ENCODE data around the gene FTHL17. TPM values are rescaled to one million over a fixed set of nuclear protein-coding genes. Genes with fewer than 3 reads are reported as not detected.

The FTHL17 gene
- total RNA-seq (2014; rRNA removed; shearing (Covaris generic)): not detected in 2 replicates
- not detected in 2 replicates for polyA plus RNA-seq (2015; cell fraction: cytosol; rRNA removed)
- polyA plus RNA-seq (2015; cell fraction: nucleus; rRNA removed): not detected in 2 replicates

DNA sequence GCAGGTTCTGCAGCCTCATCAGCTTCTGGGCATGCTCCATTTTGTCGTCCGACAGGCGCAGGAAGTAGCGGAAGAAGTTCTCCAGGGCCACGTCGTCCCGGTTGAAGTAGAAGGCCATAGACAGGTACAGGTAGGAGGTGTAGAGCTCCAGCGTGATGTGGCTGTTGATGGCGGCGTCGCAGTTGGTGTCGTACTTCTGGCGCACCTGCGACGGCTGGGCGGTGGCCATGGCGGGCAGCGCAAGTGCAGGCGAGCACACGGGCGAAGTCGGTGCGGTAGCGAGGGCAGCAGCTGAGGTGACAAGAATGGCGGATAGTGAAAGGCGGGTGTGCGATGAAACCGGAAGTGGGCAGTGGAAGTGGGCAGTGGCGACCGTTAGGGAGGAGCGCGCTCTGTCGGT is at the start of gene FTHL17:
Gene FTHL17 (minus strand): TSS at position 317 of the 400 bp plus-strand sequence. CDS start 88 bp downstream, at position 229.
- DNase-seq (ENCODE audit: low read depth): no peak

DNA sequence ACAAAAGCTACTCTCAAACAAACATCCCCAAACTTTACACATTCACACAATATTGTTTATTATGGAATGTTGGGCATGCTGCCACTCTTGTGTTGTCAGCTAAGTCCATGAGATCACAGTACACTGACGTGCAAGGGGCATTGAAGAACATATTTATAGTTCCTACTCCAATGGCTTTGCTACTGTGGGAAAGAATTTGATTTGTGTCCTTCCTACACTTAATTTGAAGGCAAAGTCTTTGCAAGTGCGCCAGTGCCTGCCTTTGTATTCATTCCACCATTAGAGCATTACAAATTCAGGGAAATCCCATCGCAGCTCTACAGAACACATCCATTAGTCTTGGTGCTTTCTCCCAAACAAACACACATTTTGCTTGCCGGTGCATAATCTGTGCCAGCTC is 45.4 kb upstream of the FTHL17 start:
- DNase-seq (ENCODE audit: low read depth): no peak

DNA sequence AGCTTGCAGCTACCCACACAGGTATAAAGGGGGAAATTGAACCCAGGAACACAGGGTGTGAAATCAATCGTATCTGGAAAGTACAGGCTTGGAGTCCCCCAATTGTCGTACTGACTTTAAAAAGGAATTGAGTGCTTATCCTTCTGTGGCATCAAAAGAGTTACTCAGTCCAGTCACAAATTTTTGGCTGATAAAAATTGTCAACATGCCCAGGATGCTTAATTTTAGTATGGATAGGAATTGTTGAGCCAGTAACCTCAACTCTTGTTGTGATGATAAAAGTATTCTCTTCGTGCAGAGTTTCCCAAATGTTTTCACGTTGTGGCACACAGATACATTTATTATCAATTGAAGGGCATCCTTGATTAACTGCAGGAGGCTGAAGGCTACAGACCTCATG is 43.6 kb upstream of the FTHL17 start:
- DNase-seq (ENCODE audit: low read depth): no peak

DNA sequence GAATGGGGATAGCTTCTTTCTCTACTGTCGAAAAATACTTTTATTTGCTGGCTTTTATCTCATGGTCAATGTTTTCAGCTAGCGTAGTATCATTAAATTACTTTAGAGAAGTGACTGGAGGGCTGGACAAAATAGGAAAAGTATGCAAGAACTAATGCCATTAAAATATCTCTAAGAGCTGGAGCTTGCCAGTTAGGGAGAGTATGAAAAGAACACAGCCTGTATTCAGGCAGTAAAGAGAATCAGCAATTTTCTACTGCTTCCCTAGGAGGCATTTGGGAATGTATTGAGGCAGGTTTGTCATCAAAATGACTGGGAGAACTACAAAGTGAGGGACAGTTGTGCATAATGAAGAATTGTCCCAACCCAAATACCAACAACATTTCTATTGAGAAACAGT is 43.0 kb upstream of the FTHL17 start:
- DNase-seq (ENCODE audit: low read depth): no peak

DNA sequence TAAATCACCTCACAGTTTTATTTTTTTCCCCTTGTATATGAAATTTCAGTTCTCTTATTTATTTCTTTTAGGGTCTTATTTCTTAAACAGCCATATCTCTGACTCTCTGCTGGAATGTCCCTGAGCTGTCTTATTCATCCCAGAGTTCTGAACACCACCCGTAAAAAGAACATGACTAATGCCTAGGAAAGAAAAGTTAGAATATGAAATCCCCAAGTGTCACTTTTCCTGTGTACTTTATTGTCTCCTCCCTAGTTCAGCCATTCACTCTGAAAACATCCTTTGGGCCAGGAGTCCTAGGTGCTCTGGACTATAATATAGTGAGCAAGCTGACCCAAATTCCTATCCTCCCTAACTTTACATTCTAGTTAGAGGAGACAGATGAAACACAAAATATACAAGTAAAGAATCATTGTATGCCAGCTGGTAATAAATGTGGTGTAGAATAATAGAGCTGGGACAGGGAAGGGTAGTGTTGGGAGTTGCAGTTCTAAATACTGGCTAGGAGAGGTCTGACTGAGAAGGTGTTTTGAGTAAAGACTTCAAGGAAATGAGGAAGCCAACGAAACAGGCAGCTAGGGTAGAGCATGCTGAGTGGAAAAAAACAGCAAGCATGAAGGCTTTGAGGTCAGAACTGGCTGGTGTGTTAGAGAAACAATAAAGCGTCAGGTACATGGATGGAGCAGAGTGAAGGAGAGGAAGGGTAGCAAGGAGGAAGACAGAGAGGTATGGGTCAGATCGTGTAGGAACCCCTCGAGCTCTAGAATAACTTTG is 40.6 kb upstream of the FTHL17 start:
- peak; percentile 8 for DNase-seq (ENCODE audit: low read depth)

DNA sequence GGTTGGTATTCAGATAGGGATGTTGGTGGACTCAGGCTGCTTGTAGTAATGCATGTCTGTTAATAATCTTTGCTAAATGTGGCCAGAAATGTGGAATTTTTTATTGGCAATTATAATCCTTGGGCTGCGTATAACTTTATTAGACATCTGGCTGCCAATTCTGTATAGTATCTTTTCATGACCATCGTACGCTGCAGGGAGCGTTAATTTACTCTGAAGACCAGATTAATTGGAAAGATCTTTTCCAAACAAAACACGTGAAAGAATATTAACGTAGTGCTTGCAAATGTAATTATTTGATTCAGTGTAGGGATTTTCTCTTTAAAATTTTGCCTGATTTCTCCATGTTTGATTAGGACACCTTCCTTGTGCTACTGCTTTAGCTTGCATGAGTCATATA is 38.8 kb upstream of the FTHL17 start:
- DNase-seq (ENCODE audit: low read depth): no peak

DNA sequence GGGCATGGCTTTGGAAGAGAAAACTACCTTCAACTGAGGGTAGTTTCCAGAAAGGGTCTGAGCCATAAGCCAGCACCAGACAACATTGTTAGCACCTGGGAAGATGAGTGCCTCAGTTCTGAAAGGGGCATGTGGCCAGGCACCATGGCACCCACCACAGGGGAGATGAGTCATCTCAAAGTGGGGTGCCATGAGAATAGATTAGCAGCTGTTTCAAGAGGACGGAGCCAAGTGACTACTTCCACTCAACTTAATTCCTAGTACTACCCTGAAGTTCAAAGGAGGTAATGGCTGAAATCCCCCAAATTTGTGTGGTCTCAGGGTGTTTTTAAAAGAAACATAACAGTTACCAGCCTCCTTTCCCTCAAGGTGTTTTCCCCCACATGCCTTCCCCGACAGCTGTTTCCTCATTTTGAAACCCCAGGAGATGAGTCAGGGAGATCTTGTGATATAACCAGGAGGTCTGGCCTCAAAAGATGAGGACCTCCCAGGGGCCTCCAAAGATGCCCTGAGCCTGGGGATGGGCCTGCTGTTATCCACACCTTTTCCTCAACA is 27.8 kb upstream of the FTHL17 start:
- DNase-seq (ENCODE audit: low read depth): peak; percentile 44

DNA sequence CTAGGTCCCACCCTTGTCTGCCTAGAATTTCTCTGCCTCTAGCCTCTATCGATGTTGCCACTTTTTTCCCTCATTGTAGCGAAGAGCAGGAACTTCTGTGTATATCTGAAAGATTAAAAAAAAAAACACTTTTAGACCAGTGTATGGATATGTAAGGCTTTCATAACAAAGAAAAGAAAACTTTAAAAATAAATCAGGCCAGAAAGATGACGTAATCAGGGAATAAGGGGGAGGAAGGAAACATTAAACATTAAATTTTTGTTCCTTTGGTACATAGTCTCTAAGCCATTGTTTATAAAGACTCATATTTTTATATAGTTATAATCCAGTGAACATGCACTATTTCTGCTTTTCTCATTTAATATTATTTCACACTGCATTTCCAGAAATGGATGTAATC is 26.2 kb upstream of the FTHL17 start:
- no peak for DNase-seq (ENCODE audit: low read depth)

DNA sequence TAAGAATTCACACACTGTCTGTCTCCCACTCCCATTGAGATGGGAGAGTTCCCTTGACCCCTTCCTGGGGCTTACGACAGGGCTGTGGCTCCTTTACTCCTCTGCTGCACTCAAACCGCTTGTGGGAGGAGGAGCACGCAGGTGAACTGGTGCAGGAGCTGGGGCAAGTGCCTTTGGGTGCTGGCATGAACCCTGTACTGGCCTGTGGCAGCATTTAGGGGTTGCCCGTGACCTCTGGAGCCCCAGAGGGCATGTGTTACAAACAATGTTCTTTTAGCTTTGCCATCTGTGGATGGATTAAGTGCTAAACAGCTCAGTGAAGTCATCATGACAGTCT is 21.8 kb upstream of the FTHL17 start:
- DNase-seq (ENCODE audit: low read depth): no peak

DNA sequence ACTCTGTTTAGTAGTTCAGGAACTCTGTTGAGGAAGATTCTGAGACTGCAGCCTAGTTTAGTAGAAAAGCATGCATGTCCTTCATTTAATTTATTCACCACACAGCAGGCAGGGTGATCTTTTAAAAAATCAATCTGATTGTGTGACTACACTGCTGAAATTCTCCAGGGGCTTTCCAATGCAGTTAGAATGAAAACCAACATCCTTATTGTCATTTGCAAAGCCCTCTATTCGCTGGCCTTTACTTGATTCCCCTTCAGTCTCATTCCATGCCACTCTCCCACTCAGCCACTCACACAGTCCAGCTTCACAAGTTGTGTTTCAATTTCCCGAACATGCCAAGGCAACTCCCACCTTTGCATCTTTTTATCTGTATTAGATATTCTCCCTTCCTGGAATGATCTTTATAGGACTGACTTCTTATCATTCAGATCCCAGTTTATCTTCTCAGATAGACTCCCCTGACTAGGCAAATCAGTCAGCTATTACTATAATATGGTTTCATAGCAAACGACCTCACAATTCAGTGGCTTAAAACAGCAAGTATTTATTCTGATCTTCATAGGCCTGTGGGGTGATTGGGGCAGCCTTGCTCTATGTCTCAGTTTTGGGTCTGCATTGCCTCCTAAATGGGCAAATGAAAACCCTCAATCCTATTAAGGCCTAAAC is 21.3 kb upstream of the FTHL17 start:
- no peak for DNase-seq (ENCODE audit: low read depth)

DNA sequence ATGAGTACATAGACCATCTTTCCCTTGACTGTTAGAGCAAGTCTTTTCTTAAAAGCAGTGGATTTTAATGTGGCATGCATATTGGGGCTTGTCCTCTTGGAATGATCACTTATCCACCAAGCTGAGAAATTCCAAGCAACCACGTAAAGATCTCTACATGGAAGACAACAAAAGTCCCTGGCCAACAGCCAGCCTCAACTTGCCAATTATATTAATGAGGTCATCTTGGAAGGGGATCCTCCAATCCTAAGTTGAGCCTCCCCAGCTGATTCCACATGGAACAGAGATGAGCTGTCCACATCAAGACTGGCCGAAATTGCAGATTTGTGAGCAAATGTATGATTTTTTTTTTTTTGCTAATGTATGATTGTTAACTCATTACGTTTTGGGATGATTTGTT is 20.6 kb upstream of the FTHL17 start:
- DNase-seq (ENCODE audit: low read depth): no peak

DNA sequence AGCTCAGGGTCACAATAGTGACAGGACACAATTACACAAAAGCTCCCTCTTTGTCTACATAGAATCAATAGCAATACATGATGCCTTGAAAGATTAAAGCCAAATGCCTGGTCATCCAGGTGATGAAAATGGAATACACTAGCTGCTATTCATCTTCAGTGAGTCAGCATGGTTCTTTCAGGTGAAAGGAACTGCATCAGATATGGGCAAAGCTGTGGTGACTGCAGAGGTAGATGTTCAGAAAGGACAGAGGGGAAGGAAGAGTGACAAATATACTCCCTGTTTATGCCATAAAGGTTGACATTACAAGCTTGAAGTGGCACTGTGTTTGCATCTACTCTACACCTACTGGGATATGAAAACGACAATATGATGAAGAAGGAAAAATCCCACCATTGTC is 20.0 kb upstream of the FTHL17 start:
- no peak for DNase-seq (ENCODE audit: low read depth)

DNA sequence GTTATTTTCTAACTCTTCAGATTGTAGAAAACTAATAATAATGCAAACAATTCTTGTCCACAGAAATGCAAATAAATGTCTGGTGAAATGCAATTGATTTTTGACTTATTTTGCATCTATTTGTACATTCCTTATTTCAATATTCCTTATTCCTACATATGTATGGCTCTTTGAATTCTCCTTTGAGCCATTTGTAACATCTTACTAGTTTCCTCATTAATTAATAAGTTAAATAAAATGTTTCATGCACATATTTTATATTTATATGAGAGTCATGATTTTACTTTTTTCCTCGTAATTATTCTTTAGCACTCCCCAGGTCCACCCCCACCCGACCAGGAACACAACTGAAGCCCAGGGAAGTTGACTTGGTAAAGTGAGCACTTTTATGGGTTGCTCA is 2.7 kb upstream of the FTHL17 start:
- no peak for DNase-seq (ENCODE audit: low read depth)

DNA sequence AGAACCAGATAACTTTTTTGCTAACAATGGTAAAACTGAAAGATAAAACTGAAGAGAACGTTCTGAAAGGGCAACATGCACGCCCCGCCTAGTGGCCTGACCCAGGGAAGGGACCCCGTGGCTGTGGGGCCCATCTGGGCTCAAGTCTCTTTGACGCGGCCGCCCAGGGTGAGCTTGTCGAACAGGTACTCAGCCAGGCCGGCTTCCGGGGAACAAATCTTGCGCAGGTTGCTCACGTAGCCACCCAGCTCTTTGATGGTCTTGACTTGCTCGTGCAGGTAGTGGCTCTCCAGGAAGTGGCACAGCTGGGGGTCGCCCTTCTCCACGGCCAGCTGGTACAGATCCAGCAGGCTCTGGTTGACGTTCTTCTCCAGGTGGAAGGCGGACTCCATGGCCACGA is 579 bp downstream of the FTHL17 start:
- DNase-seq (ENCODE audit: low read depth): no peak

DNA sequence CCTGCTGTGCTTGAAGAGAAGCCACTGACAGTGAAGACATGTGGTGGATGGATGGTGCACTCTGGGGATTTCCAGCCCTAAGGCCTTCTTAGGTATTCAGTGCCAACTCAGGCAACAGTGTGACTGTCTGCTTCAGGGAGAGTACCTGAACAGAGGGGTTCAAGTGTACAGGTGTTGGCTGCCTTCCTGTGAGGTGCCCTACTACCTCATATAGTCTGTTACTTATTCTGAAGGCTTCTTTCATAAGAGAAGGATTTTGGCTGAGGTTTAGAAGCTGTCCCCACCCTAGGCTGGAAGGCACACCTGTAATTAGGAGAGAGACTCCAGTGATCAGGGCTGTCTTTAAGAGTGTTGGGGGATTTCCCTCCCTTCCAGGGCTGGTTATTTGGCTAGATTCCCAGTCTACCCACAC is 1.8 kb downstream of the FTHL17 start:
- DNase-seq (ENCODE audit: low read depth): no peak

DNA sequence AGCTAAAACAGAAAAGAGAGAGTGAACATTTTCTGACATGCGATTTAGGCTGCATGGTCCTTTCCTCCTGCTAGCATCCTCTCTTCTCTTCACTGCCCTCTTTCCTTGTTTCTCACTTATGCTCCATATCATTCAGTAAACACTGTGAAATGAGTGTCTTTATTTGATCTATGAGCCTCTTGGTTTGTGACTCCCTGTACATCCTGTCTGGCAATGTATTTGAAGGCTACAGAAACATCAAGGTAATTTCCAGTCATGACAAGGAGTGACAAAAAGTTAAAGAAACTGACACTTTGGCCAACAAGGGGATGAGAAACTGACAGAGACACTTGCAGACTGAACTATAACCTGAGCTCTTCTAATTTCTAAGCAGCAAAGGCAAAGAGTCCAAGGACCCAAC is 8.7 kb downstream of the FTHL17 start:
- DNase-seq (ENCODE audit: low read depth): no peak

DNA sequence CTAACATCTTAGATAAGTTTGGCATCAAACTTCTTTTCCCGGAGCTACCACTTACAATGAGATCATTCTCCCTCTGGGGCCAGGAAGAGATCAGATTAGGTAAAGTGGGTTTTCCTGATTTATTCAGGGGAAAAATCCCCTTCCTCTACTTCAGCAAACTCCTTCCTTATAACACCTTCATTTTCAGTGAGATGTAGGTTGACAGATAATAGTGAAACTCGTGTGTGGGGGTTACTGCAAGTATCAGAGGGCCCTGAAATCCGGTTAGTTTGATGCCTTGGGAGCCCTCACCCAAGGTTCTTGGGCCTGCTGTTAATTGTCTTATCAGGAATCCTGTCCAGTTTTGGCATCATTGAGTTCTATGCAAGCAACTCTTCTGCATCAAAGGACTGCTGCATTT is 10.8 kb downstream of the FTHL17 start:
- DNase-seq (ENCODE audit: low read depth): no peak

DNA sequence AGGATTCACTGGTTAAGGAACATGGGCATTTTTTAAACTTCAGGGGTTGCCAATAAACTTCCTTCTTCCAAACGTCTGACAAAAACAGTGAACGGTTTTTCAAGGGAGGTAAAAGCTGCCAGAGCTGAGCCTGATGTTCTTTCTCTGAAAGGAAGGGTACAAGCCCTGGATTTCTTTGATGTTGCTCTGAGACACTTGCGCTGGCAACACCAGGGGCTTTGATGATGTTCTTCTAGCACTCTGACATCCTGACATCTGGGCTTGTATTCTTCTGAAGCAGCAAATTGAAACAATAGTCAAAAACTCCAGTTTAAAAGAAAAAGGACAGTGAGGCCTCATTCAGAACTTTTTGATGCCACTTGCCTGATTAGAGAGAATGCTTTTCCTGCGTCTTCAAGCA is 11.8 kb downstream of the FTHL17 start:
- no peak for DNase-seq (ENCODE audit: low read depth)

DNA sequence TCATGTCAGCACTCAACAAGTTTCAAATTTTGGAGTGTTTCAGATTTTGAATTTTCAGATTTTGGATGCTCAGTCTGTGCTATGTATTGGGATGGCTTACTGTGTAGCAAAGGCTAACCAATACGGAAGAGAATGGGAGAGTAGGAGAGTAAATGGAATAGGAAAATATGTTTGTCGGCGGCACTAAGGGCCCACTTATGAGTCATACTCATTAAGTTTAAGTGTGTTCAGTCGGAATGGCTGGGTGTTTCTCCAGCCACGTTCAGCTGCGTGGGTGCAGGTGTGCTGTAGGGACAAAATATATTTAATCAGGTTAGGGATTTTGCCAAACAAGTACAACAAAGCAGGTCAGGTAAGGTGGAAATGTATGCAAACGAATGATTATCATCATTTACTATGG is 13.6 kb downstream of the FTHL17 start:
- DNase-seq (ENCODE audit: low read depth): no peak

DNA sequence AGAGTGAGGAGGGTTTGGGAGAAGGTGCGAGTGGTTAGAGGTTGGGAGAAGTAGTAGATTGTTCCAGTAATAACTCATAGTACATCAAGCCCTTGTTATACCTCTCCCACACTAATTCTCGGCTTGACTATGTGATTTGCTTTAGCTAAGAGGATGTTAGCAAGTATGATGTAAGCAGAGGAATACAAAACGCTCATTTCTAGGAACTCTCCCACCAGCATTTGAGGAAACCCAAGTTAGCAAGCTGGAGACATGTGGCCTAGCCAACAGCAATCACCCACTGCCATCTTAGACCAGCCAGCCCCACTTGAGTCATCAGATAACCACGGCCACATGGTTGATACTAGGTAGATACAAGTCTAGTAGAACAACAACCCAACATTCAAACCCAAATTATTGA is 14.2 kb downstream of the FTHL17 start:
- DNase-seq (ENCODE audit: low read depth): no peak

DNA sequence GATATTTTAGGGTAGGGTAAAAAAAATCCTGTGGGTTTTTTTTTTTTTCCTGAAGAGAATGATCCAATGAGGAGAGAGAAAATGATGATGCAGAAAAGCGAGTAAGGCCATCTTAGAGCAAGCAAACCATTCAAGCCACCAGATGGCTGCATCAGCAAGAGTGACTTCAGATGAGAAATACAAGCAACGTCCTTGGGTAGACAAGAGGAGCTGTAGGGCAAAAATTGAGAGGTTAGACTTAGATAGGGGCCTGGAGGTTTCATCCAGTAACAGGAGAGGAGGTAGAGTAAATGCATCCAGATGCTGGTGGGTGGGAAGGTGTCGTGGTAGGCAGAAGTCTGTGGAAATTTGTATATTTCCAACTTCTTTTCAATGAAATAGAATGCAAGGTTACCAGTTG is 14.6 kb downstream of the FTHL17 start:
- no peak for DNase-seq (ENCODE audit: low read depth)

DNA sequence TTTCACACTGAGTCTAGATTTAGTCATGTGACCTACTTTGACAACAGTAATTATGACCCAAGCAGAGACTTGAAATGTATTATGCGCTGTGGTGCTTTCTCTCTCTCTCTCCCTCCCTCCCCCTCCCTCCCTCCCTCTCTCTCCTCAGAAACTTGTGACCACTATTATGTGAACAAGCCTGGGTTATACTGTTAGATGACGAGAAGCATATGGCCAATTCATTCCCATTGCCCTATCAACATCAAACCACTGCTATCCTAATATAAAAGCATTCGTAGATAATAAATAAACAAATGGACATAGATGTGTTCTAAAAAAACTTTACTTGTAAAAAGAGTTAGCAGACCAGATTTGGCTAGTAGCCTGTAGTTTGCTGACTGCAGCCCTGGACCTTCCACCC is 18.2 kb downstream of the FTHL17 start:
- no peak for DNase-seq (ENCODE audit: low read depth)

DNA sequence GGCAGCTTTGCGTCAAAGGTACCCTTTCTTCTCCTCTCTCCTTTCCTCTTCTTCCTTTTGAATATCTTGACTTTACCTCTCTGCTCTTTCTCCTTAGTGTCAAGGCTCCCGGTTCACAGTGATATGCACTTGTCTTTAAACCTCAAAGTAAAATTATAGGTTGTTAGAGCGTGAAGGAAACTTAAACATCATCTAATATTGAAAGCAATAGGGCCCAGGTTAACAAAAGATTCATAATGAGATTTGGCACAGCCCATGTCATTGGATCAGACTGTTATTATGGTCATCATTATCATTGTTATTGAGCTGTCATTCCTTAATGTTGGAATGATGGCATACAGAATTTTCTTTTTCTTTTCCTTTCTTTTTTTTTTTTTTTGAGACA is 32.5 kb downstream of the FTHL17 start:
- DNase-seq (ENCODE audit: low read depth): no peak
